Stimulated activated CD8-positive, alpha-beta memory T cell treated with anti-CD3 and anti-CD28 coated beads, Interleukin-7, amount 100 ng/mL, for 4 hours (primary cell): Measurements from ENCODE around the gene ABHD2.

ENCODE experiments used
- DNase-seq, 2 donors: peaks; one replicate each; pipeline ENCODE4 v3.0.0-alpha.2; 2020; ENCODE audit warnings: low read depth in 2 of 2

The ABHD2 gene

GRCh38 chr15:89192136-89192535 lies 103.9 kb downstream of the ABHD2 start:
- DNase-seq, result no peak

GRCh38 chr15:89192766-89193165 lies 104.5 kb downstream of the ABHD2 start:
- no peak for DNase-seq

GRCh38 chr15:89194608-89195007 lies 106.4 kb downstream of the ABHD2 start:
- DNase-seq, result no peak

GRCh38 chr15:89195836-89196235 lies 107.6 kb downstream of the ABHD2 start:
- DNase-seq, result no peak

- no peak for DNase-seq
These were observed 108.0 kb downstream of the ABHD2 start for GRCh38 chr15:89196241-89196640.

GRCh38 chr15:89196994-89197393 lies 108.7 kb downstream of the ABHD2 start:
- no peak for DNase-seq

GRCh38 chr15:89197503-89197971 lies 109.3 kb downstream of the ABHD2 start:
- DNase-seq, result no peak

- DNase-seq, result no peak
These were observed 109.9 kb downstream of the ABHD2 start for GRCh38 chr15:89198196-89198595.

- no peak for DNase-seq
These were observed 110.7 kb downstream of the ABHD2 start for GRCh38 chr15:89198934-89199333.

- DNase-seq, result no peak
These were observed 111.5 kb downstream of the ABHD2 start for GRCh38 chr15:89199746-89200145.

- DNase-seq, result no peak
These were observed 111.9 kb downstream of the ABHD2 start for GRCh38 chr15:89200182-89200581.

- DNase-seq, result no peak
These were observed 113.3 kb downstream of the ABHD2 start for GRCh38 chr15:89201465-89202005.

GRCh38 chr15:89203705-89204273 lies 115.5 kb downstream of the ABHD2 start:
- peak; percentile 12 to 38 for DNase-seq

GRCh38 chr15:89205991-89206585 lies 117.8 kb downstream of the ABHD2 start:
- no peak for DNase-seq

GRCh38 chr15:89206908-89207331 lies 118.7 kb downstream of the ABHD2 start:
- DNase-seq, result peak; percentile 45 to 57

- no peak for DNase-seq
These were observed 120.0 kb downstream of the ABHD2 start for GRCh38 chr15:89208256-89208655.

GRCh38 chr15:89209057-89209456 lies 120.8 kb downstream of the ABHD2 start:
- no peak for DNase-seq

- DNase-seq, result no peak
These were observed 123.5 kb downstream of the ABHD2 start for GRCh38 chr15:89211678-89212170.

GRCh38 chr15:89215627-89216026 lies 127.4 kb downstream of the ABHD2 start:
- DNase-seq, result no peak

GRCh38 chr15:89217031-89217430 lies 128.8 kb downstream of the ABHD2 start:
- no peak for DNase-seq

GRCh38 chr15:89217686-89218376 lies 129.6 kb downstream of the ABHD2 start:
- DNase-seq, result no peak

- DNase-seq, result no peak
These were observed 130.3 kb downstream of the ABHD2 start for GRCh38 chr15:89218531-89218930.

- no peak for DNase-seq
These were observed 133.3 kb downstream of the ABHD2 start, which contains the start of gene RLBP1 for GRCh38 chr15:89221543-89221942. RLBP1 (minus strand) TSS chr15:89221579; CDS start chr15:89218975, 2,604 bp downstream.
